Nephron progenitor cell (in vitro differentiated cells): ENCODE results near the gene CCAR1.
A peak's percentile ranks its signal among the peaks of the same experiment; 100 is the strongest.
"Not testable (repeated sequence)": the region's sequence is repeated elsewhere in the genome, so short reads cannot be mapped to it uniquely, and the experiment has no call there.

Experiments used
- DNase-seq: peaks from one replicate; pipeline ENCODE4 v3.0.0; 2021
- H3K27ac Mint-ChIP-seq: 2 replicates; pipeline ENCODE4 v1.8.0; 2021; ENCODE audit warnings: mild to moderate bottlenecking, moderate library complexity, mixed read lengths
- H3K27me3 Mint-ChIP-seq: 2 replicates; pipeline ENCODE4 v1.8.0; 2021; ENCODE audit warnings: mild to moderate bottlenecking, low read depth, mixed read lengths; ENCODE audit not compliant: poor library complexity
- H3K36me3 Mint-ChIP-seq: 2 replicates; pipeline ENCODE4 v1.8.0; 2021; ENCODE audit warnings: low read depth, mixed read lengths
- H3K4me1 Mint-ChIP-seq: 2 replicates; pipeline ENCODE4 v1.8.0; 2021; ENCODE audit warnings: mixed read lengths
- H3K4me3 Mint-ChIP-seq: 2 replicates; pipeline ENCODE4 v1.8.0; 2021; ENCODE audit warnings: mild to moderate bottlenecking, moderate library complexity, mixed read lengths
- H3K9me3 Mint-ChIP-seq: 2 replicates; pipeline ENCODE4 v1.8.0; 2021; ENCODE audit warnings: mild to moderate bottlenecking, moderate library complexity, mixed read lengths
- CTCF ChIP-seq: fragments of 200-600 bp; sonication (generic); IDR thresholded peaks from 2 replicates; pipeline ENCODE4 v1.5.0; 2021; ENCODE audit warnings: antibody characterized with exemption

CCAR1 gene

GRCh38 chr10:68829521-68829920 is 108.5 kb downstream of the CCAR1 start:
- DNase-seq = no peak
- TF ChIP-seq CTCF = no peak
- H3K27ac Mint-ChIP-seq = no peak overlapping the region
- H3K4me3 Mint-ChIP-seq = peak overlapping the region; percentile 82
- peaks cover 8% of the 10 kb centered on the region for H3K9me3 Mint-ChIP-seq
- peaks cover 13% of the 10 kb centered on the region for H3K36me3 Mint-ChIP-seq
- H3K27me3 Mint-ChIP-seq = peaks cover 2% of the 10 kb centered on the region
- H3K4me1 Mint-ChIP-seq = peaks cover 50% of the 10 kb centered on the region

GRCh38 chr10:68829952-68830351 is 108.9 kb downstream of the CCAR1 start:
- Mint-ChIP-seq H3K36me3 (peaks cover 13% of the 10 kb centered on the region), H3K27me3 (peaks cover 2% of the 10 kb centered on the region), H3K9me3 (peaks cover 8% of the 10 kb centered on the region), H3K27ac (no peak overlapping the region), H3K4me1 (peaks cover 50% of the 10 kb centered on the region), H3K4me3 (peak overlapping the region; percentile 64)
- no peak for TF ChIP-seq CTCF
- DNase-seq = no peak

GRCh38 chr10:68831961-68832455 is 111.0 kb downstream of the CCAR1 start:
- peaks cover 50% of the 10 kb centered on the region for H3K4me1 Mint-ChIP-seq
- peak overlapping the region; percentile 51 for H3K27ac Mint-ChIP-seq
- no peak for DNase-seq
- TF ChIP-seq CTCF = no peak
- peaks cover 8% of the 10 kb centered on the region for H3K9me3 Mint-ChIP-seq
- peaks cover 24% of the 10 kb centered on the region for H3K36me3 Mint-ChIP-seq
- peaks cover 2% of the 10 kb centered on the region for H3K27me3 Mint-ChIP-seq
- H3K4me3 Mint-ChIP-seq = no peak overlapping the region

GRCh38 chr10:68832601-68833000 is 111.6 kb downstream of the CCAR1 start:
- H3K9me3 Mint-ChIP-seq = peaks cover 8% of the 10 kb centered on the region

GRCh38 chr10:68837626-68838322 is 116.7 kb downstream of the CCAR1 start:
- Mint-ChIP-seq H3K4me3 (no peak overlapping the region), H3K4me1 (peaks cover 26% of the 10 kb centered on the region), H3K36me3 (peaks cover 53% of the 10 kb centered on the region), H3K27me3 (no peaks in the 10 kb centered on the region), H3K27ac (no peak overlapping the region), H3K9me3 (peaks cover 8% of the 10 kb centered on the region)
- DNase-seq = no peak
- TF ChIP-seq CTCF = no peak

More at GRCh38 chr10:68832601-68833000, 111.6 kb downstream of the CCAR1 start:
- H3K36me3 Mint-ChIP-seq = peaks cover 30% of the 10 kb centered on the region
- no peak overlapping the region for H3K4me3 Mint-ChIP-seq
- H3K27ac Mint-ChIP-seq = no peak overlapping the region
- peaks cover 50% of the 10 kb centered on the region for H3K4me1 Mint-ChIP-seq
- TF ChIP-seq CTCF = no peak
- no peak for DNase-seq
- peaks cover 2% of the 10 kb centered on the region for H3K27me3 Mint-ChIP-seq

- DNase-seq, H3K27ac Mint-ChIP-seq, H3K4me3 Mint-ChIP-seq, H3K9me3 Mint-ChIP-seq, H3K27me3 Mint-ChIP-seq: not testable (repeated sequence)
- peaks cover 53% of the 10 kb centered on the region for H3K36me3 Mint-ChIP-seq
- peaks cover 15% of the 10 kb centered on the region for H3K4me1 Mint-ChIP-seq
Observed at GRCh38 chr10:68840650-68841049, 119.6 kb downstream of the CCAR1 start.
